Body of pancreas (tissue), 4 donors: ENCODE data around the gene UBE2V1.

Experiments used
- CTCF ChIP-seq, 7 experiments: fragments of 450-650 bp in 4 of 7; fragments of 200-600 bp in 3 of 7; sonication (generic) in 3 of 7; IDR thresholded peaks; one replicate each; pipeline ENCODE4 v1.5.1; 2016 to 2019; ENCODE audit warnings: antibody characterized with exemption in 7 of 7
- POLR2A ChIP-seq, 3 donors: fragments of 450-650 bp; IDR thresholded peaks; one replicate each; pipeline ENCODE4 v1.6.1; 2016; ENCODE audit warnings: antibody characterized with exemption in 3 of 3, mild to moderate bottlenecking in 2 of 3

GRCh38 chr20:50067461-50067860 lies 45.5 kb downstream of the UBE2V1 start:
- no peak for TF ChIP-seq CTCF (IDR thresholded peaks at IDR 0.05)
- TF ChIP-seq POLR2A (IDR thresholded peaks at IDR 0.05): no peak
